HCT116 (cell line): Measurements from ENCODE around the gene TMEM100. TPM values are rescaled to one million over a fixed set of nuclear protein-coding genes. Genes with fewer than 3 reads are reported as not detected.

Source experiments
- ATAC-seq: fragments of 200-7000 bp; cut with Tn5 transposase; 2 replicates; pipeline ENCODE4 v1.9.1; 2020; ENCODE audit warnings: mild to moderate bottlenecking, moderate library complexity
- BruUV-seq: library from RNA; stranded (reverse); fragments of 400-500 nt; replicated peaks from 2 replicates; lab custom pipeline; 2021; lab: Mats Ljungman, UMichigan
- CTCF ChIA-PET: fragments of 300-600 bp; sonication (Branson Sonifier 250); formaldehyde crosslinking; loops from one replicate; lab custom pipeline; 2021; ENCODE audit warnings: antibody characterized with exemption; lab: Charles Lee
- POLR2A ChIA-PET: fragments of 300-600, 350-600 bp; sonication (Branson Sonifier 250); formaldehyde crosslinking; loops from one replicate; lab custom pipeline; 2021; ENCODE audit warnings: antibody characterized with exemption; lab: Charles Lee
- RAD21 ChIA-PET, 2 experiments: fragments of 300-600 bp; sonication (Branson Sonifier 250); formaldehyde crosslinking; loops; one replicate each; lab custom pipeline; 2023; ENCODE audit warnings: low total read pairs in 2 of 2; ENCODE audit not compliant: uncharacterized antibody in 2 of 2, unreplicated experiment in 2 of 2, low non-redundant PET in 1 of 2; lab: Charles Lee
- DNase-seq: peaks from one replicate; pipeline ENCODE4 v3.0.0-alpha.2; 2010; ENCODE audit warnings: low read depth, low spot score
- H2AFZ ChIP-seq: fragments of 200-600 bp; shearing (Covaris generic), sonication (generic); 2 replicates; pipeline ENCODE4 v1.6.1; 2017; ENCODE audit warnings: low read depth, mixed run types, mixed read lengths, antibody characterized with exemption, low read length; ENCODE audit not compliant: poor library complexity, severe bottlenecking
- H3K27ac ChIP-seq: 2 replicates; pipeline ENCODE4 v1.5.1; 2012; ENCODE audit warnings: low read depth, low read length
- H3K27me3 ChIP-seq: fragments of 200-600 bp; sonication (generic); 2 replicates; pipeline ENCODE4 v1.6.1; 2016; ENCODE audit warnings: mixed run types, low read length, mixed read lengths; ENCODE audit not compliant: insufficient read depth
- H3K36me3 ChIP-seq, 2 experiments: fragments of 200-500 bp in 1 of 2; fragments of 200-600 bp in 1 of 2; sonication (Bioruptor generic) in 1 of 2; sonication (generic) in 1 of 2; 2 replicates each; pipeline versions ENCODE4 v1.5.1 to v1.6.1; 2014 to 2016; ENCODE audit warnings: low read length in 2 of 2, inconsistent platforms in 1 of 2, mixed read lengths in 1 of 2, mixed run types in 1 of 2; ENCODE audit not compliant: insufficient read depth in 2 of 2, control insufficient read depth in 1 of 2
- H3K4me1 ChIP-seq, 2 experiments: fragments of 200-600 bp in 1 of 2; sonication (generic) in 1 of 2; 2 replicates each; pipeline versions ENCODE4 v1.5.1 to v1.6.1; 2012 to 2017; ENCODE audit warnings: low read length in 2 of 2, inconsistent platforms in 1 of 2, mild to moderate bottlenecking in 1 of 2, mixed read lengths in 1 of 2, mixed run types in 1 of 2, moderate library complexity in 1 of 2; ENCODE audit not compliant: insufficient read depth in 2 of 2, control insufficient read depth in 1 of 2
- H3K4me2 ChIP-seq: fragments of 200-600 bp; sonication (generic); 2 replicates; pipeline ENCODE4 v1.6.1; 2017; ENCODE audit warnings: mixed run types, low read length, mixed read lengths
- H3K4me3 ChIP-seq, 2 experiments: fragments of 200-600 bp in 1 of 2; sonication (generic) in 1 of 2; replicated peaks in 1 of 2; 2 replicates each; pipeline ENCODE4 v1.5.1; 2011 to 2016; ENCODE audit warnings: low read length in 2 of 2, control low read depth in 1 of 2, low read depth in 1 of 2, mild to moderate bottlenecking in 1 of 2, mixed read lengths in 1 of 2, mixed run types in 1 of 2
- H3K79me2 ChIP-seq: fragments of 200-600 bp; sonication (generic); 2 replicates; pipeline ENCODE4 v1.6.1; 2017; ENCODE audit warnings: mild to moderate bottlenecking, mixed run types, low read length, moderate library complexity, mixed read lengths; ENCODE audit not compliant: insufficient read depth
- H3K9ac ChIP-seq: fragments of 200-600 bp; sonication (generic); 2 replicates; pipeline ENCODE4 v1.6.1; 2016; ENCODE audit warnings: low read length, mixed read lengths
- H3K9me2 ChIP-seq: fragments of 200-600 bp; sonication (generic), shearing (Covaris generic); 2 replicates; pipeline ENCODE4 v1.6.1; 2017; ENCODE audit warnings: mixed run types, mild to moderate bottlenecking, moderate library complexity; ENCODE audit not compliant: insufficient read depth
- H3K9me3 ChIP-seq, 2 experiments: fragments of 200-500 bp in 1 of 2; fragments of 200-600 bp in 1 of 2; sonication (Bioruptor generic) in 1 of 2; sonication (generic) in 1 of 2; 2 replicates each; pipeline ENCODE4 v1.6.1; 2014 to 2017; ENCODE audit warnings: low read length in 2 of 2, mixed read lengths in 2 of 2, inconsistent platforms in 1 of 2, low read depth in 1 of 2, mild to moderate bottlenecking in 1 of 2, mixed run types in 1 of 2, moderate library complexity in 1 of 2; ENCODE audit not compliant: control insufficient read depth in 1 of 2, insufficient read depth in 1 of 2
- H4K20me1 ChIP-seq: fragments of 200-600 bp; sonication (generic), shearing (Covaris generic); 2 replicates; pipeline ENCODE4 v1.6.1; 2017; ENCODE audit warnings: mixed run types, mild to moderate bottlenecking, moderate library complexity; ENCODE audit not compliant: insufficient read depth
- CEBPB ChIP-seq: IDR thresholded peaks from 2 replicates; pipeline ENCODE4 v1.6.1; 2012; ENCODE audit warnings: low read depth
- ELF1 ChIP-seq: IDR thresholded peaks from 2 replicates; pipeline ENCODE4 v1.6.1; 2012; ENCODE audit warnings: low read depth, borderline replicate concordance
- FOSL1 ChIP-seq: IDR thresholded peaks from 2 replicates; pipeline ENCODE4 v1.6.1; 2012; ENCODE audit warnings: low read depth
- POLR2A ChIP-seq: IDR thresholded peaks from 2 replicates; pipeline ENCODE4 v1.7.0; 2011; ENCODE audit warnings: borderline replicate concordance; ENCODE audit not compliant: insufficient read depth, insufficient read length; ENCODE audit errors: extremely low read depth
- POLR2AphosphoS5 ChIP-seq: IDR thresholded peaks from 2 replicates; pipeline ENCODE4 v1.6.1; 2011; ENCODE audit warnings: mild to moderate bottlenecking, low read depth, low read length, moderate library complexity
- SIN3A ChIP-seq: IDR thresholded peaks from 2 replicates; pipeline ENCODE4 v1.6.1; 2012; ENCODE audit warnings: low read depth
- SP1 ChIP-seq: IDR thresholded peaks from 2 replicates; pipeline ENCODE4 v1.6.1; 2012; ENCODE audit warnings: low read depth
- SRF ChIP-seq: IDR thresholded peaks from 2 replicates; pipeline ENCODE4 v1.6.1; 2012; ENCODE audit warnings: low read depth
- ZFX ChIP-seq: fragments of 450-650 bp; IDR thresholded peaks from 2 replicates; pipeline ENCODE4 v1.6.1; 2017
- ZNF274 ChIP-seq: fragments of 200-500 bp; sonication (Bioruptor generic); IDR thresholded peaks from 2 replicates; pipeline ENCODE4 v1.6.1; 2014; ENCODE audit warnings: mild to moderate bottlenecking, low read depth, low read length, inconsistent platforms
- intact Hi-C: fragments of 100-400 bp; cut with micrococcal nuclease; formaldehyde crosslinking; loops from 2 replicates; pipeline ENCODE4 v1.10.0; 2022
- total RNA-seq: library from RNA; stranded (reverse); gene quantifications from one replicate; pipeline ENCODE4 v1.2.1, GENCODE V29; 2021; ENCODE audit not compliant: unreplicated experiment
- TF ChIP-seq, protein P1 (sequence below): IDR thresholded peaks from 2 replicates; pipeline ENCODE4 v1.6.1; 2012; ENCODE audit warnings: low read depth
- TF ChIP-seq, protein P2 (sequence below): IDR thresholded peaks from 2 replicates; pipeline ENCODE4 v1.6.1; 2012
- TF ChIP-seq, protein P3 (sequence below): IDR thresholded peaks from 2 replicates; pipeline ENCODE4 v1.6.1; 2012

Gene TMEM100
- total RNA-seq, 1 experiment from 2014 or later = not detected

DNA sequence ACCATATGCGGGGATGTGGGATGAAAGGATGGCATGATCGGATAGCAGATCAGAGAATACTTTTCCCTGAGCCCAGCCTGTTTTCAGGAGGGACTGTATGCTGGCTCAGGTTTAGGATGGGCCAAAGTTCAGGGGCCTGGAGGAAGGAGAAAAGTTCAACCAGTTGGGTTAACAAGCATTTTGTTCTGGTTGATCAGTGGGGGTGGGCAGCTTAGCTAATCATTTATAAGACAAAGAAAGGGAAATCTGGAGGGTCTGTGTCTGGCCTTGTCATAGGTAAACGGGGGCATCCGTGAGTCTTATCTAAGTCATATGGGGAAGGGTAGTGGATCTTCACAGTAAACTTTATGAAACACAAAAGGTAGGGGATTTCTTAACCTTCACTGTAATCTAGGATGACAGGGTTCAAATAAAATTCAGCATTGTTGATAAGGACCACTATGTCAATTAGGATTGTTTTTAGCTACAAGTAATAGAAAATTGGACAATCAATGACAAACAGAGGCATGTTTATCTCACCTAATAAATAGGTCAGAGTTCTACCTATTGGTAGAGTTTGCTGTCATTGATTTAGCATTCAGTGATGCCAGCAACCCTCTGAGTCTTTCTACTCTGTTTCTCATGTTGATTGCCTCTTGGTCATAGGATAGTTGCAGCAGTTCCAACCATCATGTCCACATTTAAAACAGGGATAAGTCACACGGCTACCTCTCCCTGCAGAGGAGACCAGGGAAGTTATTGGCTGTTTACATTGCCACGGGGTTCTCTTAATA is 39.6 kb upstream of the TMEM100 start:
- ATAC-seq = no peak
- no peak overlapping the region for H3K4me3 ChIP-seq

DNA sequence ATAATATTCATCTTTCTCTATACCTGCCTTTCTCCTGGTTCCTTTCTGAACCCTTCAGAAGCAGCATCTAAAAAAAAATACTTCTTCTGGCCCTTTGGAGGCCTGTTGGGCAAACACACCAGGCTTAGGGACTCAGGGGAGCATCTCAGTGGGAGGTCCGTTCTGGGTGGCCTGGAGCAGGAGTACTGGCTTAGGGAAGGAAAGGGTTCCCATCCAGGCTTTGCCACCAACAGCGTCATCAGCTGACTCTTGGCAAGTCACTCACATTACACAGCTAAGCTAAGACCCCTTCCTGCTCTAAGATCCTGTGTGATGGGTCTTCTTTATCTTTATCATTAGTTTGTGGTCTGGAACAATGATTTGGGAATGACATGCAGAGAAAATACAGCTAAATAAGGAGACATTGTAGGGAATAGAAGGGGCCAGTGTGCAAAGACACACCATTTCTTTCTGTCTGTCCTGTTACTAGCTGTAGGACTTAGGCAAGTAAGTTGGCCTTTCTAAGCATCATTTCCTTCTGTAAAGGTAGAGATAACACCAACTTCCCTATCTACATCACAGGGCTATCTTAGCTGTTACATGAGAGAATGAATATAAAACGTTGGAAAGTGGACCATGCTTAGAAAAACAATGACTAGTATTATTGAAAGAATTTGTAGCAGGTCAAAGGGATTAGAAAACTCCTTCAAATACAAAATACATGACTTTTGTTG is 38.1 kb upstream of the TMEM100 start:
- no peaks in the 10 kb centered on the region for H3K27me3 ChIP-seq
- RAD21 ChIA-PET = no interaction called here
- TF ChIP-seq, protein P1, sequence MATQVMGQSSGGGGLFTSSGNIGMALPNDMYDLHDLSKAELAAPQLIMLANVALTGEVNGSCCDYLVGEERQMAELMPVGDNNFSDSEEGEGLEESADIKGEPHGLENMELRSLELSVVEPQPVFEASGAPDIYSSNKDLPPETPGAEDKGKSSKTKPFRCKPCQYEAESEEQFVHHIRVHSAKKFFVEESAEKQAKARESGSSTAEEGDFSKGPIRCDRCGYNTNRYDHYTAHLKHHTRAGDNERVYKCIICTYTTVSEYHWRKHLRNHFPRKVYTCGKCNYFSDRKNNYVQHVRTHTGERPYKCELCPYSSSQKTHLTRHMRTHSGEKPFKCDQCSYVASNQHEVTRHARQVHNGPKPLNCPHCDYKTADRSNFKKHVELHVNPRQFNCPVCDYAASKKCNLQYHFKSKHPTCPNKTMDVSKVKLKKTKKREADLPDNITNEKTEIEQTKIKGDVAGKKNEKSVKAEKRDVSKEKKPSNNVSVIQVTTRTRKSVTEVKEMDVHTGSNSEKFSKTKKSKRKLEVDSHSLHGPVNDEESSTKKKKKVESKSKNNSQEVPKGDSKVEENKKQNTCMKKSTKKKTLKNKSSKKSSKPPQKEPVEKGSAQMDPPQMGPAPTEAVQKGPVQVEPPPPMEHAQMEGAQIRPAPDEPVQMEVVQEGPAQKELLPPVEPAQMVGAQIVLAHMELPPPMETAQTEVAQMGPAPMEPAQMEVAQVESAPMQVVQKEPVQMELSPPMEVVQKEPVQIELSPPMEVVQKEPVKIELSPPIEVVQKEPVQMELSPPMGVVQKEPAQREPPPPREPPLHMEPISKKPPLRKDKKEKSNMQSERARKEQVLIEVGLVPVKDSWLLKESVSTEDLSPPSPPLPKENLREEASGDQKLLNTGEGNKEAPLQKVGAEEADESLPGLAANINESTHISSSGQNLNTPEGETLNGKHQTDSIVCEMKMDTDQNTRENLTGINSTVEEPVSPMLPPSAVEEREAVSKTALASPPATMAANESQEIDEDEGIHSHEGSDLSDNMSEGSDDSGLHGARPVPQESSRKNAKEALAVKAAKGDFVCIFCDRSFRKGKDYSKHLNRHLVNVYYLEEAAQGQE = no peak
- no peak for TF ChIP-seq ZFX
- no peak for TF ChIP-seq ZNF274
- no peak for TF ChIP-seq SIN3A
- TF ChIP-seq CEBPB = no peak
- TF ChIP-seq ELF1 = no peak
- TF ChIP-seq FOSL1 = no peak
- TF ChIP-seq, protein P2, sequence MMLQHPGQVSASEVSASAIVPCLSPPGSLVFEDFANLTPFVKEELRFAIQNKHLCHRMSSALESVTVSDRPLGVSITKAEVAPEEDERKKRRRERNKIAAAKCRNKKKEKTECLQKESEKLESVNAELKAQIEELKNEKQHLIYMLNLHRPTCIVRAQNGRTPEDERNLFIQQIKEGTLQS = no peak
- TF ChIP-seq POLR2AphosphoS5 = no peak
- no peak for TF ChIP-seq SRF
- no peak for TF ChIP-seq SP1
- no peaks in the 10 kb centered on the region for H3K9me2 ChIP-seq
- no peak overlapping the region for H3K9ac ChIP-seq
- intact Hi-C loops = loop anchor here (10.0 kb wide), 1 partner anchor 406 kb away; no protein-coding TSS in a partner anchor
- no peaks in the 10 kb centered on the region for H4K20me1 ChIP-seq
- BruUV-seq = no TSS peak
- H3K4me2 ChIP-seq = no peak overlapping the region
- no peaks in the 10 kb centered on the region for H3K4me1 ChIP-seq
- no peak for ATAC-seq
- no peak overlapping the region for H3K27ac ChIP-seq
- no peaks in the 10 kb centered on the region for H3K36me3 ChIP-seq
- CTCF ChIA-PET = no interaction called here
- no peaks in the 10 kb centered on the region for H3K9me3 ChIP-seq
- no peak for DNase-seq
- POLR2A ChIA-PET = interaction anchor here (1.4 kb wide), 1 partner anchor 10 kb away, joined by 7 read pairs; the partner anchor contains the start of gene PCTP
- no peak overlapping the region for H3K4me3 ChIP-seq
- H2AFZ ChIP-seq = no peak overlapping the region
- H3K79me2 ChIP-seq = no peaks in the 10 kb centered on the region

More for the DNA sequence above, 39.6 kb upstream of the TMEM100 start:
- intact Hi-C loops = loop anchor here (10.0 kb wide), 1 partner anchor 407 kb away; no protein-coding TSS in a partner anchor
- ChIA-PET RAD21 (interaction anchor here in 1 of 2 experiments (0.7 kb wide), 1 partner anchor 11 kb away, joined by 3 read pairs; no protein-coding TSS in a partner anchor), POLR2A (interaction anchor here (1.4 kb wide), 1 partner anchor 20 kb away, joined by 3 read pairs; no protein-coding TSS in a partner anchor)
- H3K27ac ChIP-seq = no peak overlapping the region
- no peaks in the 10 kb centered on the region for H3K27me3 ChIP-seq
- H3K4me1 ChIP-seq = no peaks in the 10 kb centered on the region
- H4K20me1 ChIP-seq = no peaks in the 10 kb centered on the region
- TF ChIP-seq ZFX (no peak), CEBPB (no peak), POLR2A (no peak), FOSL1 (no peak), ELF1 (no peak)
- TF ChIP-seq, protein P3, sequence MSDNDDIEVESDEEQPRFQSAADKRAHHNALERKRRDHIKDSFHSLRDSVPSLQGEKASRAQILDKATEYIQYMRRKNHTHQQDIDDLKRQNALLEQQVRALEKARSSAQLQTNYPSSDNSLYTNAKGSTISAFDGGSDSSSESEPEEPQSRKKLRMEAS = no peak
- TF ChIP-seq, all 23 proteins: peak for 0
- DNase-seq = no peak
- Histone ChIP-seq H2AFZ (no peak overlapping the region), H3K9me2 (no peaks in the 10 kb centered on the region), H3K79me2 (no peaks in the 10 kb centered on the region), H3K9me3 (no peaks in the 10 kb centered on the region), H3K9ac (no peak overlapping the region), H3K4me2 (no peak overlapping the region), H3K36me3 (no peaks in the 10 kb centered on the region)
- CTCF ChIA-PET = no interaction called here
- no TSS peak for BruUV-seq
